NOMO-1 treated with DMSO at 0.1 percent for 48 hours (cell line): ENCODE results near the gene CEACAM16.

Source experiments
- DNase-seq: peaks from one replicate; lab custom pipeline; 2025; ENCODE audit not compliant: unreplicated experiment; lab: John Stamatoyannopoulos, UW

Gene CEACAM16

GRCh38 chr19:44745341-44745831 is 46.4 kb downstream of the CEACAM16 start:
- no peak for DNase-seq

DNA sequence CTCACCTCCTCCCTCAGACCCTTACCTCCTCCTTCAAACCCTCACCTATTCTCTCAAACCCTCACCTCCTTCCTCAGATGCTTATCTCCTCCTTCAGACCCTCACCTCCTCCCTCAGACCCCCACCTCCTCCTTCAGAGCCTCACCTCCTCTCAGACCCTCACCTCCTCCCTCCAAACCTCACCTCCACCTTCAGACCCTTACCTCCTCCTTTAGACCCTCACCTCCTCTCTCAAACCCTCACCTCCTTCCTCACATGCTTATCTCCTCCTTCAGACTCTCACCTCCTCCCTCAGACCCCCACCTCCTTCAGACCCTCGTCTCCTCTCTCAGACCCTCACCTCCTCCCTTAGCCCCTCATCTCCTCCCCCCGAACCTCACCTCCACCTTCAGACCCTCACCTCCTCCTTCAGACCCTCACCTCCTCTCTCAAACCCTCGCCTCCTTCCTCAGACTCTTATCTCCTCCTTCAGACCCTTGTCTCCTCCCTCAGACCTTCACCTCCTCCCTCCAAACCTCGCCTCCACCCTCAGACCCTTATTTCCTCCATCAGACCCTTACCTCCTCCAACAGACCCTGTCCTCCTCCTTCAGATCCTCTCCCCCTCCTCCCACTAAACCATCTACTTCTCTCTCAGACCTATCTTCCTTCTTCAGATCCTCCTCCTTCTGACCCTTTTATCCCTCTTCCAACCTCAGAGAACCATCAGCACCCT is 47.1 kb downstream of the CEACAM16 start:
- no peak for DNase-seq

DNA sequence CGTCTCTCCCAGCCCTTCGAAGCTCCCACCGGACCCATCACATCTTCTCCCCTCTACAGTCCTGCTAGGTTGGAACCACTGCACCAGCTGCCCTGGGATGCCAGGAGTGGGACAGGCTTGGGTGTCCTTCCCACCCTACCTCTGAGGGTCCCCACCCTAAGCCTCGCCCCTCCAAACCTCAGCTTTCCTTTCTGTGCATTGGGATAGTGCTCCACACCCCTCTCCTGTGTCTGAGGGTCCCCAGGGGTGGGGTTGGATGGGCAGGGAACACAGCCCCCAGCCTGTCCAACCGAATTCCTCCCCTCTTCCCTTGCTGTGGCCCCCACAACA is 47.6 kb downstream of the CEACAM16 start:
- no peak for DNase-seq

DNA sequence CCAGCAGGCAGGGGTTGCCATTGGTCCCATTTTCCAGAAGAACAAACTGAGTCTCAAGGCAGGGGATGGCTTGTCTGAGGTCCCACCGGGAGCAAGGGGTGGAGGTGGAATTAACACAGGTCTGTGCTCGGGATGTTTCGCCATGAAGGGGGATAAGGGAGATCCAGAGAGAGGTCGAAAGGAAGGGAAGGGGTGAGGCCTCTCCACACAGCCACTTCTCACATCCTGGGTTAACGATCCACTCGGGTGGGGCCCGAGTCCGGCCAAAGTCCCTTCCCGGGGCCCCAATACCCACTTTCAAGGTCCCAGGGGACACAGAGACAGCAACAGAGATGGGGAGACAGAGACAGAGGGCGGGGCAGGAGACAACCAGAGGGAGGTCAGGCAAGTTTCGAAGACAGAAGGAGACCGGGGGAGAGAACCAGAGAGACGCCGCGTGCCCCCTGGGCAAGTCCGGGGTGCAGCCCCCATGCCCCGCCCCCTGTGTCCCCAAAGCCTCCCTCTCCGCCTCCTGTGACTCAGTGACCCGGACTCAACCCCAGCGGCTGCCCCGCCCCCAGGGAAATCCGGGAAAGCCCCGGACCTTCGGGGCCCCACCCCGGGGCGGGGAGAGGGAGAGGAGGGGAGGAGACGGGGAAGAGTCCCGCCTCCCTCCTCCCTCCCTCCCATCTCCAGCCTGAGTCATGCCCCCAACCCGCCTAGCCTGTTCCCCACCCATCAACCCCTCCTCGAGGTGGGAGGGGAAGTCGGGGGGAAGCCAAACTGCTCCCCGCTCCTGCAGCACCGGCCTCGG is 48.2 kb downstream of the CEACAM16 start:
- DNase-seq = peak; percentile 83

- DNase-seq = peak; percentile 63
Measured at GRCh38 chr19:44747739-44748425, 48.9 kb downstream of the CEACAM16 start.

GRCh38 chr19:44748426-44749254 is 49.7 kb downstream of the CEACAM16 start, which contains the start of gene BCL3:
Gene BCL3 (plus strand): TSS chr19:44748708. CDS start chr19:44748791, 83 bp downstream.
- DNase-seq = peak; percentile 63

GRCh38 chr19:44749292-44749691 is 50.3 kb downstream of the CEACAM16 start:
- no peak for DNase-seq

GRCh38 chr19:44749994-44750393 is 51.0 kb downstream of the CEACAM16 start:
- no peak for DNase-seq

DNA sequence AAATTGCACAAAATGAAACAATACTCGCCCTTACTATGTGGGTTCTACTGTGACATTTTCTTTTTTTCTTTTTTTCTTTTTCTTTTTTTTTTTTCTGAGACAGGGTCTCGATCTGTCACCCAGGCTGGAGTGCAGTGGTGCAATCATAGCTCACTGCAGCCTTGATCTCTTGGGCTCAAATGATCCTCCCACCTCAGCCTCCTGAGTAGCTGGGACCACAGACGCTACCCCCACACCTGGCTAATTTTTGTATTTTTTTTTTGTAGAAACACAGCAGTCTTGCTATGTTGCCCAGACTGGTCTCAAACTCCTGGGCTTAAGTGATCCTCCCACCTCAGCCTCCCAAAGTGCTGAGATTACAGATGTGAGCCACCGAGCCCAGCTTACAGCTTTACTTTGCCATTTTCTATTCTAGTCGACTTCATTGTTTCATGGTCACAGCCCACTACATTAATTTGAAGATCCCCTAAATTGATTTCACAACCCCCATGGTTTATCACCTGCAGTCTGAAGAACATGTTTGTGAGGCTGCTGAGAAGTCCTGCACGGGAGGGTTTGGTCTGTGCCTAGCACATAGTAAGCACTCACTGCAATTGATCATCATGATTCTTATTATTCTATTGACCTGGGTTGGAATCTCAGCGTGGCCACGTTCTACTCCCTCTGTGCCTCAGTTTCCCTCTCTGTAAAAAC is 53.3 kb downstream of the CEACAM16 start:
- no peak for DNase-seq

GRCh38 chr19:44752816-44753625 is 54.1 kb downstream of the CEACAM16 start:
- peak; percentile 97 for DNase-seq

GRCh38 chr19:44753626-44753931 is 54.6 kb downstream of the CEACAM16 start:
- no peak for DNase-seq

DNA sequence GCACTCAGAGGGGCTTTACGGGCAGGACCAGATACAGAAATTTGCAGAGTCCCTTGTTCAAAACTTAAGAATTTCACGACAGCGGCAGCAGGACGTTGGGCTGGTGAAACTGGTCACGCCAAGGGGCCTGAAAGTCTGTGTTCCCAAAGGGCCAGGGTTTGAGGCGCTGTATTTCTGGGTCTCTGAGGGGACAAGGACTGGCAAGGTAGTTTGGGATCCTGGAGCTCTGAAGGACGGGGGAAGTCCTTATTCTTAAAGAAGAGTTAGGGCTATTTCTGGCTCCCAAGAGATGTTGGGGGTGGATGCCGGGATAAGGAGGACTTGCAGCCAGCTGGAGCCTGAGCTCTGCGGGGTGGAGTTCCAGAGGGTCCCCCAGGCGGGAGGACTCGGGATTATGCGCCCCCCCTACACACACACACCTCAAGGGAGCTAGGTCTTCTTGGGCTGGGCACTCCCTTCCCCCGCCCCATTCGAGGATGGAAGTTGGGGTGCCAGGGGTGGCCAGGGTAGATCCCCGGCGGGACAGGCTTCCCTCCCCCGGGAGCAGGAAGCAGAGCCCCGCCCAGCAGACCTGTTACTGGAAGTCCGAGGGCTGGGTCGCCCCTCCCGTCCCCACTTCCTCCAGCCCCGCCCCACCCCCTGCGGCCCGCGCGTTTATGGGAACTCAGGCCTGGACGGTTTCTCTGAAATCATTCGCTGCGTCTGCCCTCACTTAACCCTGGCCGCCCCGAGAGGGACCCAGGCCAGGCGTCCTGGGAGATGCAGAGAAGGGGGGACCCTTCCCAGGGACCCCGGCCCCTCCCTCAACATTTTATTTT is 55.2 kb downstream of the CEACAM16 start:
- peak; percentile 60 for DNase-seq

DNA sequence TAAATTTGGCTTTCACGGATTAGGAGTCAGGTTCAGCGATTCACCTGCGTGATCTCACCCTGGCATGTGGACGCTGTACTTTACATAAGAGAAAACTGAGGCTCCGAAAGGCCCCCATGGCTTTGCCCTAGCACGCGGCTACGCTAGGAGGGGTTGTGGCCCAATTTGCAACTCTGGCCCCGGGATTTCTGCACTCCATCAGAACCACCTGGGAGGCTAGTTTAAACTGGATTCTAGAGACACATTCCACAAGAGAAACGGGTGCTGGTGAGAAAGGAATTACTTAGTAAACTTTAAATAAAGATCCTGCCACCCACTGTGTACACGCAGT is 55.8 kb downstream of the CEACAM16 start:
- no peak for DNase-seq

- no peak for DNase-seq
Measured at GRCh38 chr19:44755219-44755618, 56.3 kb downstream of the CEACAM16 start.

DNA sequence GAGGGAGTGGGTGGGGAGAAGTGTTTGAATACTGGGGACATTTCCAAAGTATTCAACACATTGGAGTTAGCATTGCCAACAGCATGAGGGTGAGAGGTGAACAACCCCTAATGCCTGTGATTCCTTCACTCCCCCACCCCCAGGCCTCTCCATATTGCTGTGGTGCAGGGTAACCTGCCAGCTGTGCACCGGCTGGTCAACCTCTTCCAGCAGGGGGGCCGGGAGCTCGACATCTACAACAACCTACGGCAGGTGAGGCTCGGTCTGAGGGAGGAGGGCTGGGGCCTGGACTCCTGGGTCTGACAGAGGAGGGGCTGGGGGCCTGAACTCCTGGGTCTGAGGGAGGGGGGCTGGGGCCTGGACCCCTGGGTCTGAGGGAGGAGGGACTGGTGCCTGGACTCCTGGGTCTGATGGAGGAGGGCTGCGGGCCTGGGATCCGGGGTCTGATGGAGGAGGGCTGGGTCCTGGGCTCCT is 57.2 kb downstream of the CEACAM16 start:
- no peak for DNase-seq

- no peak for DNase-seq
Measured at GRCh38 chr19:44757057-44757734, 58.2 kb downstream of the CEACAM16 start.

DNA sequence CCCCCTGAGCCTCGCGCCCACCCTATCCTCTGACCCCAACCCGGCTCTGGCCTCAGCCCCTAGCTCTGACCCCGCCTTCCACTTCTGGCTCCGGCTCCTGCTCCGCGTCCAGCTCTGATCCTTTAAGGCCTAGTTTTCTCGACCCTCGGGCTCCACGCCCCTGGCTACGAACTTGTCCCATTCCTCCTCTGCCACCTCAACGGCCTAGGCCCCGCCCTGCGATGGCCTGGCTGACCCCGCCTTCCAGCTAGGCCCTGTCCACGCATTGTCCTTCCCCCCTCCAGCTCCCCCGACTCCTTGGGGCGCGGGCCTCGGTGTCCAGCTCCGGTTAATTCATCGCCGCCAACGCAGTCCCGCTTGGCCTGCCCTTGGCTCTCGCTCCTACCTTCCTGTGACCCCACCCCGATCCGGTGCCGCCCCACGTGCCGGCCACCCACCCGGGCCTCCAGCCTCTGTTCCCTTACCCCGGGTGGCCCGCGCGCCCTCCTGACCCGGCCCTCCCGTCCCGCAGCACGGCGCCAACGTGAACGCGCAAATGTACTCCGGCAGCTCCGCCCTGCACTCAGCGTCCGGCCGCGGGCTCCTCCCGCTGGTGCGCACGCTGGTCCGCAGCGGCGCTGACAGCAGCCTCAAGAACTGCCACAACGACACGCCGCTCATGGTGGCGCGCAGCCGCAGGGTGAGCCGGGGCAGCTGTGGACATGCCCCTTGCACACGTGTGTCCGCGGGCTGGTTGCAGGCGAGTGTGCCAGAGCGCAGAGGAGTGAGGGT is 59.0 kb downstream of the CEACAM16 start:
- DNase-seq = no peak
